NT2/D1 (cell line): ENCODE data around the gene SLIT1.

ENCODE experiments used
- DNase-seq: peaks from one replicate; pipeline ENCODE4 v3.0.0-alpha.2; 2011; ENCODE audit warnings: low read depth, low spot score
- H3K27me3 ChIP-seq: 2 replicates; pipeline ENCODE4 v1.6.0; 2011; ENCODE audit warnings: mild to moderate bottlenecking; ENCODE audit not compliant: insufficient read length, insufficient read depth
- H3K36me3 ChIP-seq: 2 replicates; pipeline ENCODE4 v1.6.1; 2011; ENCODE audit warnings: mild to moderate bottlenecking, low read length, mixed read lengths; ENCODE audit not compliant: insufficient read depth, insufficient read length
- H3K4me1 ChIP-seq: 2 replicates; pipeline ENCODE4 v1.5.1; 2011; ENCODE audit not compliant: insufficient read depth, insufficient read length
- H3K4me3 ChIP-seq: 2 replicates; pipeline ENCODE4 v1.5.1; 2011; ENCODE audit warnings: low read depth; ENCODE audit not compliant: insufficient read length
- H3K9ac ChIP-seq: 2 replicates; pipeline ENCODE4 v1.6.0; 2011; ENCODE audit warnings: low read depth; ENCODE audit not compliant: insufficient read length
- H3K9me3 ChIP-seq: 2 replicates; pipeline ENCODE4 v1.5.1; 2011; ENCODE audit warnings: mild to moderate bottlenecking, low read length; ENCODE audit not compliant: insufficient read depth
- SUZ12 ChIP-seq: IDR thresholded peaks from 2 replicates; pipeline ENCODE4 v1.6.1; 2011; ENCODE audit not compliant: insufficient read length, insufficient read depth; ENCODE audit errors: extremely low read depth
- YY1 ChIP-seq: IDR thresholded peaks from 2 replicates; pipeline ENCODE4 v1.6.1; 2011; ENCODE audit not compliant: insufficient read length, insufficient read depth
- ZNF274 ChIP-seq: IDR thresholded peaks from 2 replicates; pipeline ENCODE4 v1.6.1; 2011; ENCODE audit warnings: mild to moderate bottlenecking, low read depth, low read length

Gene SLIT1

GRCh38 chr10:97179311-97179710 lies 6.4 kb downstream of the SLIT1 start:
- Histone ChIP-seq H3K27me3 (peaks cover 28% of the 10 kb centered on the region), H3K4me1 (no peaks in the 10 kb centered on the region), H3K36me3 (no peaks in the 10 kb centered on the region), H3K4me3 (no peak overlapping the region), H3K9me3 (no peaks in the 10 kb centered on the region), H3K9ac (peak overlapping the region; percentile 51)
- no peak for DNase-seq
- TF ChIP-seq SUZ12, result no peak
- TF ChIP-seq YY1, result no peak
- TF ChIP-seq ZNF274, result no peak

DNA sequence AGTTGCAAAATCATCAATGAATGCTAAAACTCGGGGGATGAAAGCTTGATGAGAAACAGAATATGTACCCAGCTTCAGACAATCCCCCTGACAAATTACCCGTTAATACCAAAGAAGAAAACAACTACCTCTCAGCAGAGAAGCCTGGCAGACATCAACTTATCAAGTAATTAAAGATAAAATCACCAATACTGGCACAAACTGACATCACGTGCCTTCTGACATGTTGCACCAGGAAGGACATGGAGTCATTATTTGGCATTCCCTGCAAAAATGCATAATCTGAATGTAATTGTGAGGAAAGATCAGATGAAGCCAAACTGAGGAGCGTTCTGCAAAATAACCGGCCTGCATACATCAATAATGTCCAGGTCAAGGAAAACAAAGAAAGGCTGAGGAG lies 7.7 kb downstream of the SLIT1 start:
- Histone ChIP-seq H3K36me3 (no peaks in the 10 kb centered on the region), H3K4me1 (no peaks in the 10 kb centered on the region), H3K4me3 (no peak overlapping the region), H3K9me3 (no peaks in the 10 kb centered on the region), H3K27me3 (peaks cover 15% of the 10 kb centered on the region), H3K9ac (no peak overlapping the region)
- TF ChIP-seq SUZ12 (no peak), ZNF274 (no peak), YY1 (no peak)
- no peak for DNase-seq

DNA sequence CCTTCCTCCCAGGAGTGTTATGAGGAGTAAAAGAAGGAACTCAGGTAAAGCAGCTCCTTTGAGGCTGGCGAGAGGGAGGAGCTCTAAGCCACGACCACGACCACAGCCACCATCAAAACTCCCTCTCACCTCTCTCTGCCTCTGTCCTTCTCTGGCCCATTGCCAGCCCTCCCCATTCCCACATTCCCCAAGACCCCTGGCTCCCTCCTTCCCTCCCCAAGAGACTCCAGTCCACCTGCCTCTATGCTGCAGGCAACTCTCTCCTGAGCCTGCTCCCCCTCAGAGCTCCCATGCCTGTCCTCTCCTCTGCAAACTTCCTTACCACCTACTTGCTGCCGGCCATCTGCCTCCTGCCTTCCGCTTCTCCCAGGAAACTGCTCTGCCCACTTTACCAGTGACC lies 9.5 kb downstream of the SLIT1 start:
- DNase-seq, result no peak
- Histone ChIP-seq H3K9ac (no peak overlapping the region), H3K36me3 (no peaks in the 10 kb centered on the region), H3K27me3 (peaks cover 7% of the 10 kb centered on the region), H3K4me1 (no peaks in the 10 kb centered on the region), H3K9me3 (no peaks in the 10 kb centered on the region), H3K4me3 (no peak overlapping the region)
- TF ChIP-seq SUZ12, result no peak
- TF ChIP-seq YY1, result no peak
- no peak for TF ChIP-seq ZNF274

DNA sequence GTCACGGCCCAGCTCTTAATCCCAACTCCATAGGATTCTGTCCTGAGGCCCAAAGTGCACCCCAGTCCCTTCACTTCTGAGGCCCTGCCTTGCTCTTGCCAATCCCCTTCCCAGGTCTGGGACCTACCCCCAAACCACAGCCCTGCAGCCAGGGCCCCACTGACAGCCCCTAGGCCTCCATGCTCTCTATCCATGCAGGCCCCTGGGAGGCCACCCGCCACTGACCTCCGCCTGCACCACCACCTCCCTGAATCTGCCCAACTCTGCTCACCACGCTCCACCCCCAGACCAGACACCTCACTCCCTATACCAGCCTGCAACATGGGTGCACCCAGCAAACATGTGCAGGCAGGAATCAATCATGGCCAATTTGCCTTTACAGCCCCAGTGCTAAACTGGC lies 10.2 kb downstream of the SLIT1 start:
- Histone ChIP-seq H3K4me3 (no peak overlapping the region), H3K9ac (no peak overlapping the region), H3K36me3 (no peaks in the 10 kb centered on the region), H3K9me3 (no peaks in the 10 kb centered on the region), H3K27me3 (peaks cover 7% of the 10 kb centered on the region), H3K4me1 (no peaks in the 10 kb centered on the region)
- TF ChIP-seq SUZ12 (no peak), YY1 (no peak), ZNF274 (no peak)
- no peak for DNase-seq

DNA sequence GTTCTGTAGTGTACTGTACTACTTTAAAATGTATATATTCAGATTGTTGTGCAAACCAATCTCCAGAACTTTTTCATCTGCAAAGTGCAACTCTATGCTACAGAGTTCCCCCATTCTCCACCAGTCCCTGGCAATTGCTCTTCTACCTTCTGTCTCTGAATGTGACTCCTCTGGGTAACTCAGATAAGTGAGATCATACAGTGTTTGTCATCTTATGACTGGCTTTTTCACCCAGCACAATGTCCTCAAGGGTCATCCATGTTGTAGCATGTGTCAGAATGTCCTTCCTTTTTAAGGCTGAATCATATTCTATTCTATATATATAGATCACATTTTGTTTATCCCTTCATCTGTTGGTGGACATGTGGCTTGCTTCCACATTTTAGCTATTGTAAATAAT lies 10.8 kb downstream of the SLIT1 start:
- TF ChIP-seq YY1, result no peak
- no peak for TF ChIP-seq ZNF274
- TF ChIP-seq SUZ12, result no peak
- DNase-seq, result no peak
- H3K27me3 ChIP-seq, result peaks cover 4% of the 10 kb centered on the region

DNA sequence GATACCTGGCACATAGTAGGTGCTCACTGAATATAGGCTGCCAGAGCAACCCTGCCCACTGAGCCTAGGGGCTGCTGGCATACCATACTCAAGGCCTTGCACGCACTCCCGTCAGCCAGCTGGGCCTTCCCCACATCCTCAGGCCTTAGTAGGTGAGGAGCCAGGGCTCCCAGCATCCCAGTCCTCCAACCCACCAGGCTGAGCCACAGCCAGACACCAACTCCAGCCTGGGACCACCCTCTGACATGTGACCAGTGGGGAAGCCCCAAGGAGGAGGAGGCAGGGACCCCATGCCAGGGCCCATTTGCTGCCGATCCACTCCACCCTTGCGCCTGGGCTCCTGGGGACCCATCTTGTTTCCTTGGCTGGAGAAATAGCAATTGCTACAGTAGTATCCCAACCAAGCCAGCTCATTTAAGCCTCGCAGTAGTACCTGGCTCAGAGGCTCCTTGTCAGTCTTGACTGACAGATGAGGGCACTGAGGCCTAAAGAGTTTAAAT lies 11.4 kb downstream of the SLIT1 start:
- no peak overlapping the region for H3K4me3 ChIP-seq
- no peaks in the 10 kb centered on the region for H3K36me3 ChIP-seq
- H3K4me1 ChIP-seq, result no peaks in the 10 kb centered on the region
- DNase-seq, result no peak
- no peaks in the 10 kb centered on the region for H3K9me3 ChIP-seq
- peaks cover 4% of the 10 kb centered on the region for H3K27me3 ChIP-seq
- TF ChIP-seq SUZ12, result no peak
- no peak for TF ChIP-seq YY1
- no peak for TF ChIP-seq ZNF274
- H3K9ac ChIP-seq, result no peak overlapping the region

More for the DNA sequence above, 10.8 kb downstream of the SLIT1 start:
- Histone ChIP-seq H3K9ac (no peak overlapping the region), H3K4me3 (no peak overlapping the region), H3K36me3 (no peaks in the 10 kb centered on the region), H3K4me1 (no peaks in the 10 kb centered on the region), H3K9me3 (no peaks in the 10 kb centered on the region)

DNA sequence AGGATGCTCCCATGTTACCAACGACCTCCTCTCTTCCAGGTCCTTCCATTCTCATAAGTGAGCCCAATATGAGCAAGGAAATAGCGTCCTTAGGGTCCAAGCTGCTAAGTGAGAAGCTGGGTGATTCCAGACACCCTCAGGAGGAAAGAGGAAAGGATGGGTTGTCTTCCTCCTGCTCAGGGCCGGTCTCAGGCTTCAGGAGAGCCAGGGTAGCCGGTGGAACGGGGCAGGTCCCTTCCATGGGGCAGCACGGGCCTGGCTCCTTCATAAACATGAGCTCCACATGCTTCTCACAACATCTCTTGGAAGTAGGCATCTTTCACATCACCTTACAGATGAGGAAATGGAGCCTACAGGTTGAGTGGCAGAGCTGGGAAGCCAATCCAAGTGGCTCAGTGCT lies 12.7 kb downstream of the SLIT1 start:
- Histone ChIP-seq H3K36me3 (no peaks in the 10 kb centered on the region), H3K4me3 (no peak overlapping the region), H3K27me3 (peaks cover 4% of the 10 kb centered on the region), H3K4me1 (no peaks in the 10 kb centered on the region), H3K9me3 (no peaks in the 10 kb centered on the region), H3K9ac (no peak overlapping the region)
- TF ChIP-seq YY1 (no peak), ZNF274 (no peak), SUZ12 (no peak)
- DNase-seq, result no peak

DNA sequence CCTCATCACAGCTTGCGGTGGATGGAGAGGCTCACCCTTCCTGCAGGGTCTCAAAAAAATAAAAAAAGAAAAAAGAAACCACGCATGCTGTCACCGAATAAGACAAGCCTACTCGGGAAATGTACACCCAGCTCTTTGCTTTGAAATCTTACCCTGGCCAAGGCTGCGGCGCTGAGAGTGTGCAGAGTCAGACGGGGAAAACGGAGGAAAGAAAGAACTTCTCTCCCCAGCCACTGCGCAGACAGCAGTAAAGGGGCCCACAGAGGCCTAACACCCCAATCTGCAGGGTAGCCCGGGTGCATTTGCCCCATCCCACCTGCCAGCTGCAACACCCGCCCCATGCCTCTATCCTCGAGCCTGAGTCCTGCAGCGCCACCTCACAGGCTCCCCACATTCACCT lies 14.8 kb downstream of the SLIT1 start:
- Histone ChIP-seq H3K4me1 (no peaks in the 10 kb centered on the region), H3K9me3 (no peaks in the 10 kb centered on the region), H3K27me3 (peaks cover under 1% of the 10 kb centered on the region), H3K4me3 (no peak overlapping the region), H3K9ac (peak overlapping the region; percentile 4), H3K36me3 (no peaks in the 10 kb centered on the region)
- TF ChIP-seq YY1 (no peak), SUZ12 (no peak), ZNF274 (no peak)
- DNase-seq, result no peak
